Naive thymus-derived CD4-positive, alpha-beta T cell (primary cell): ENCODE data around the gene GDI2. TPM values are rescaled to one million over a fixed set of nuclear protein-coding genes. Genes with fewer than 3 reads are reported as not detected.
A peak's percentile ranks its signal among the peaks of the same experiment; 100 is the strongest.

Source experiments
- ATAC-seq: fragments of 150-1000 bp; cut with Tn5 transposase; 2 replicates; pipeline ENCODE4 v1.10.0; 2021; ENCODE audit warnings: mild to moderate bottlenecking, moderate library complexity
- CTCF ChIA-PET: fragments of 350-600 bp; sonication (Branson Sonifier 250); formaldehyde crosslinking; loops from one replicate; lab custom pipeline; 2021; ENCODE audit warnings: antibody characterized with exemption; lab: Charles Lee
- POLR2A ChIA-PET: fragments of 350-600 bp; sonication (Branson Sonifier 250); formaldehyde crosslinking; loops from one replicate; lab custom pipeline; 2021; ENCODE audit warnings: antibody characterized with exemption, inconsistent platforms; lab: Charles Lee
- DNase-seq, 9 donors: peaks; one replicate each; pipeline versions ENCODE4 v3.0.0 to v3.0.0-alpha.2; 2020 to 2022; ENCODE audit warnings: mixed read lengths in 1 of 9
- H3K27ac ChIP-seq: one replicate; pipeline ENCODE4 v1.7.0; 2013; ENCODE audit warnings: mild to moderate bottlenecking, low read depth, low read length, moderate library complexity
- H3K27me3 ChIP-seq, 2 donors: one replicate each; pipeline ENCODE4 v1.7.0; 2013; ENCODE audit warnings: low read length in 2 of 2, mild to moderate bottlenecking in 2 of 2, moderate library complexity in 2 of 2; ENCODE audit not compliant: control insufficient read depth in 2 of 2, insufficient read depth in 2 of 2
- H3K36me3 ChIP-seq, 3 experiments: 1 replicate in 2 of 3; 2 replicates in 1 of 3; pipeline ENCODE4 v1.7.0; 2013; ENCODE audit warnings: low read length in 3 of 3, mild to moderate bottlenecking in 3 of 3, moderate library complexity in 1 of 3; ENCODE audit not compliant: insufficient read depth in 3 of 3, control insufficient read depth in 2 of 3
- H3K4me1 ChIP-seq, 2 donors: one replicate each; pipeline ENCODE4 v1.7.0; 2013; ENCODE audit warnings: low read length in 2 of 2, mild to moderate bottlenecking in 2 of 2, moderate library complexity in 1 of 2; ENCODE audit not compliant: control insufficient read depth in 2 of 2, insufficient read depth in 2 of 2
- H3K4me3 ChIP-seq: 2 replicates; pipeline ENCODE4 v1.7.0; 2013; ENCODE audit warnings: mild to moderate bottlenecking, low read length
- H3K9me3 ChIP-seq, 3 experiments: 1 replicate in 2 of 3; 2 replicates in 1 of 3; pipeline ENCODE4 v1.7.0; 2013; ENCODE audit warnings: low read length in 3 of 3; ENCODE audit not compliant: control insufficient read depth in 2 of 3
- H3K27ac Mint-ChIP-seq, 9 donors: one replicate each; pipeline ENCODE4 v1.8.0; 2020 to 2022; ENCODE audit warnings: mixed read lengths in 9 of 9, mild to moderate bottlenecking in 8 of 9, moderate library complexity in 5 of 9, inconsistent platforms in 2 of 9
- H3K27me3 Mint-ChIP-seq, 5 donors: one replicate each; pipeline ENCODE4 v1.8.0; 2021 to 2022; ENCODE audit warnings: mixed read lengths in 5 of 5, mild to moderate bottlenecking in 1 of 5
- H3K36me3 Mint-ChIP-seq, 5 donors: one replicate each; pipeline ENCODE4 v1.8.0; 2020 to 2022; ENCODE audit warnings: mixed read lengths in 5 of 5, mild to moderate bottlenecking in 3 of 5, inconsistent platforms in 1 of 5
- H3K4me1 Mint-ChIP-seq, 7 donors: one replicate each; pipeline ENCODE4 v1.8.0; 2020 to 2022; ENCODE audit warnings: mixed read lengths in 7 of 7, mild to moderate bottlenecking in 3 of 7, inconsistent platforms in 1 of 7
- H3K4me3 Mint-ChIP-seq, 10 donors: one replicate each; pipeline ENCODE4 v1.8.0; 2020 to 2022; ENCODE audit warnings: mild to moderate bottlenecking in 10 of 10, mixed read lengths in 10 of 10, moderate library complexity in 6 of 10, inconsistent platforms in 2 of 10
- H3K9me3 Mint-ChIP-seq, 11 donors: one replicate each; pipeline ENCODE4 v1.8.0; 2020 to 2022; ENCODE audit warnings: mixed read lengths in 11 of 11, mild to moderate bottlenecking in 4 of 11, inconsistent platforms in 1 of 11, moderate library complexity in 1 of 11
- intact Hi-C, 2 donors: fragments of 100-400 bp; cut with micrococcal nuclease; formaldehyde crosslinking; loops; one replicate each; pipeline ENCODE4 v1.15.1; 2023
- polyA plus RNA-seq, 2 donors: library from polyadenylated mRNA; unstranded; fragments of 300-500 nt; fragmentation: Illumina TruSeq; gene quantifications; one replicate each; pipeline ENCODE4 v1.2.3, GENCODE V29; 2021
- total RNA-seq, 6 experiments: library from RNA in 5 of 6; stranded (reverse) in 5 of 6; gene quantifications; 1 replicate in 5 of 6; 2 replicates in 1 of 6; pipeline ENCODE4 v1.2.3 and lab custom pipeline; 2021 to 2026

The GDI2 gene
- total and polyA plus RNA-seq, 7 experiments from 2014 or later: 85.3 to 236 (median 130) TPM

DNA sequence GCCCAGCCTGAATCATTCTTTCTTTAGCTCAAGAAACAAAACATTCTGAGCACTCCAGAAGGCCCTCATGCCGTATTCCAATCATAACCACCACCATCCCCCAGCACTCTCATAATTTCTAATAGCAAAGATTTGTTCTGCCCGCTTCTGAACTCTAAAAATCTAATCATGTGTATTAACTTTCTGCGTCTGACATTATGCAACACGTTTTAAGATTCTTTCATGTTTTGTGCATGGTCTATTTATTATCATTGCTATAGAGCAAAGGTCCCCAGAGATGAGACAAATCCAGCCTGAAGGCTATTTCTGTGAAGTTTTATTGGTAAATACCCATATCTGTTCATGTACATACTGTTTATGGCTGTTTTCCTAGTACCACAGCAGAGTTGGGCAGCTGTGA, 8.8 kb downstream of the GDI2 start:
- H3K9me3 Mint-ChIP-seq: no peaks in the 10 kb centered on the region
- H3K4me3 ChIP-seq: no peak overlapping the region
- H3K36me3 ChIP-seq: peaks cover 0 to 23% (median 0%) of the 10 kb centered on the region in 3 experiments
- H3K4me3 Mint-ChIP-seq: peak overlapping the region in 2 of 10 donors; percentile 1 to 11
- H3K27ac ChIP-seq: no peak overlapping the region
- peaks cover 0 to 34% (median 17%) of the 10 kb centered on the region in 5 donors for H3K36me3 Mint-ChIP-seq
- H3K4me1 Mint-ChIP-seq: peaks cover 28 to 64% (median 60%) of the 10 kb centered on the region in 7 donors
- ChIA-PET CTCF (no interaction called here), POLR2A (interaction anchor here (1.3 to 2.9 kb wide), 2 partner anchors 9 kb away, joined by 3 to 14 read pairs; partner anchors contain the start of gene GDI2)
- H3K4me1 ChIP-seq: peaks cover 15 to 18% of the 10 kb centered on the region in 2 donors
- ATAC-seq (no peak), DNase-seq (no peak)
- H3K27ac Mint-ChIP-seq: peak overlapping the region in 5 of 9 donors; percentile 0 to 65 (median 14)
- intact Hi-C loops: no loop called here
- no peaks in the 10 kb centered on the region for H3K27me3 ChIP-seq
- H3K9me3 ChIP-seq: no peaks in the 10 kb centered on the region
- H3K27me3 Mint-ChIP-seq: no peaks in the 10 kb centered on the region

DNA sequence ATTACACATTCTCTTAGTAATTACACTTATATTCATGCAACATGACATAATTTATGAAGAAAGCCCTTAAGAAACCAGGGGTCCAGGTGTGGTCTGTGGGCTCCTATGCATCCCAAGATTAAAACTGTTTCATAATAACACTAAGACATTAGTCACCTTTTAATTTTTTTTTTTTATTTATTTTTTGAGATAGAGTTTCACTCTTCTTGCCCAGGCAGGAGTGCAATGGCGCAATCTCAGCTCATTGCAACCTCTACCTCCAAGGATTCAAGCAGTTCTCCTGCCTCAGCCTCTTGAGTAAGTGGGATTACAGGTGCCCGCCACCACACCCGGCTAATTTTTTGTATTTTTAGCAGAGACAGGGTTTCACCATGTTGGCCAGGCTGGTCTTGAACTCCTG, 12.5 kb downstream of the GDI2 start:
- intact Hi-C loops: no loop called here
- Mint-ChIP-seq H3K36me3 (peaks cover 5 to 29% (median 23%) of the 10 kb centered on the region in 5 donors), H3K9me3 (no peaks in the 10 kb centered on the region), H3K4me3 (no peak overlapping the region), H3K27me3 (no peaks in the 10 kb centered on the region), H3K4me1 (peaks cover 9 to 34% (median 25%) of the 10 kb centered on the region in 7 donors), H3K27ac (peak overlapping the region in 1 of 9 donors; percentile 67)
- Histone ChIP-seq H3K4me1 (peaks cover 0 to 7% of the 10 kb centered on the region in 2 donors), H3K9me3 (no peaks in the 10 kb centered on the region), H3K27ac (no peak overlapping the region), H3K36me3 (peaks cover 5 to 47% (median 21%) of the 10 kb centered on the region in 3 experiments), H3K27me3 (no peaks in the 10 kb centered on the region), H3K4me3 (no peak overlapping the region)
- CTCF ChIA-PET: interaction anchor here (0.8 kb wide), 1 partner anchor 10 kb away, joined by 3 read pairs; no protein-coding TSS in a partner anchor
- DNase-seq (no peak), ATAC-seq (no peak)
- POLR2A ChIA-PET: no interaction called here

DNA sequence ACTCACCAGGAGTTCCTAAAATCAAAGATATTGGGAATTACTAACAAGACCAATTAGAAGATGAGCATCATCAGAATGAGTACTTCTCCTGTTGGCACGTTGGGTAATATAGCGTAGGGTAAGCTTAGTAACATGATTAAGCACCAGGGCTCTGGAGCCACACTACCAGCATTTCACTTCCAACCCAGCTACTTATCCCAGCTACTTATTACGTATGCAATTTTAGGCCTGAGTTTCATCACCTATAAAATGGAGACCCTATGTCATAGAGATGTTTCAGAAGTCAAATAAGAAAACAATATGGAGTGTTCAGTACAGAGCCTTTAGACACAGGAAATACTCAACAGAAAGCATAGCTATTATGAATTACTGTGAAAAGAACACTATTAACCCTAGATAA, 19.0 kb downstream of the GDI2 start:
- Histone ChIP-seq H3K4me3 (no peak overlapping the region), H3K27me3 (no peaks in the 10 kb centered on the region), H3K4me1 (no peaks in the 10 kb centered on the region), H3K9me3 (no peaks in the 10 kb centered on the region), H3K36me3 (peaks cover 13 to 80% (median 47%) of the 10 kb centered on the region in 3 experiments), H3K27ac (no peak overlapping the region)
- Mint-ChIP-seq H3K4me1 (peaks cover under 1 to 29% (median 6%) of the 10 kb centered on the region in 7 donors), H3K27ac (peak overlapping the region in 6 of 9 donors; percentile 12 to 59 (median 21)), H3K36me3 (peaks cover 5 to 47% (median 32%) of the 10 kb centered on the region in 5 donors), H3K4me3 (no peak overlapping the region), H3K9me3 (no peaks in the 10 kb centered on the region), H3K27me3 (no peaks in the 10 kb centered on the region)
- ChIA-PET CTCF (interaction anchor here (0.6 kb wide), 1 partner anchor 84 kb away, joined by 3 read pairs; no protein-coding TSS in a partner anchor), POLR2A (interaction anchor here (0.6 to 1.5 kb wide), 3 partner anchors 11 to 140 kb away, joined by 3 to 7 read pairs (median 3); partner anchors contain the start of gene GDI2)
- ATAC-seq (no peak), DNase-seq (no peak)
- intact Hi-C loops: loop anchor here in 1 of 2 donors (2.0 to 5.0 kb wide), 2 partner anchors 17 to 37 kb away; no protein-coding TSS in a partner anchor

DNA sequence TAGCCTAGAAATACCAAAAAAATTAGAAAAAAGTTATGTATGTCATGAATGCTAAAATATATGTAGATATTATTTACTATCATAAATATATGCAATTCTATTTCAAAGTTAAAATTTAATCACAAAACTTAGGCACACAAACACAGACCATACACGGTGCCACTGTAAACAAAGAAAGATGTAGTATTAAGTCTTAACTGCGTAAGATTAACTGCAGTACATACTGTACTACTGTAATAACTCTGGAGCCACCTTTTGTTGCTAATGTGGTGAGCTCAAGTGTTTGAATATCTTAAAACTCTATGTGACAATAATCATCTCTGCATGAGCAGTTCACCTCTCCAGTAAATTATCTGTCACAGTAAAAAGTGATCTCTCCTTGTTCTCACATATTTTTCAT, 23.6 kb downstream of the GDI2 start:
- H3K27ac Mint-ChIP-seq: peak overlapping the region in 6 of 9 donors; percentile 39 to 86 (median 67)
- H3K27me3 Mint-ChIP-seq: no peaks in the 10 kb centered on the region
- DNase-seq: no peak
- CTCF ChIA-PET: no interaction called here
- intact Hi-C loops: loop anchor here in 1 of 2 donors (2.0 to 5.0 kb wide), 2 partner anchors 15 to 32 kb away; no protein-coding TSS in a partner anchor
- H3K27me3 ChIP-seq: no peaks in the 10 kb centered on the region
- H3K9me3 ChIP-seq: no peaks in the 10 kb centered on the region
- H3K4me1 Mint-ChIP-seq: peaks cover 4 to 39% (median 24%) of the 10 kb centered on the region in 7 donors
- H3K36me3 Mint-ChIP-seq: peaks cover 21 to 70% (median 44%) of the 10 kb centered on the region in 5 donors
- no peak for ATAC-seq
- no peak overlapping the region for H3K4me3 ChIP-seq
- H3K36me3 ChIP-seq: peaks cover 11 to 72% (median 30%) of the 10 kb centered on the region in 3 experiments
- H3K4me1 ChIP-seq: no peaks in the 10 kb centered on the region
- peaks cover 0 to 5% (median 2%) of the 10 kb centered on the region in 11 donors for H3K9me3 Mint-ChIP-seq
- H3K4me3 Mint-ChIP-seq: peak overlapping the region in 2 of 10 donors; percentile 32 to 60
- no peak overlapping the region for H3K27ac ChIP-seq
- POLR2A ChIA-PET: interaction anchor here (1.0 kb wide), 1 partner anchor 21 kb away, joined by 3 read pairs; no protein-coding TSS in a partner anchor

DNA sequence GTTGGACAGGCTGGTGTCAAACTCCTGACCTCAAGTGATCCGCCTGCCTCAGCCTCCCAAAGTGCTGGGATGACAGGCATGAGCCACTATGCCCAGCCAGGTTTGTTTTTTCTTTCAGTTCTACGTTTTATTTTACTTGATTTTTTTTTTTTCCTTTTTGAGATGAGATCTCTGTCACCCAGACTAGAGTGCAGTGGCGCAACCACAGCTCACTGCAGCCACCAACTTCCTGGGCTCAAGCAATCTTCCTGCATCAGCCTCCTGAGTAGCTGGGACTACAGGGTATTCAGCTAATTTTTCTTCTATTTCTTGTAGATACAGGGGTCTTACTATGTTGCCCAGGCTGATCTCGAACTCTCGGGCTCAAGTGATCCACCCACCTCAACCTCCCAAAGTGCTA, 24.3 kb downstream of the GDI2 start:
- Histone ChIP-seq H3K36me3 (peaks cover 13 to 73% (median 35%) of the 10 kb centered on the region in 3 experiments), H3K4me3 (no peak overlapping the region), H3K9me3 (no peaks in the 10 kb centered on the region), H3K27ac (peak overlapping the region; percentile 52), H3K4me1 (no peaks in the 10 kb centered on the region), H3K27me3 (no peaks in the 10 kb centered on the region)
- ChIA-PET CTCF (interaction anchor here (0.7 kb wide), 1 partner anchor 82 kb away, joined by 3 read pairs; no protein-coding TSS in a partner anchor), POLR2A (interaction anchor here (0.6 to 1.2 kb wide), 4 partner anchors 25 to 267 kb away, joined by 3 to 5 read pairs (median 4); no protein-coding TSS in a partner anchor)
- ATAC-seq (peak; percentile 38), DNase-seq (peak in 3 of 9 donors; percentile 7 to 32 (median 23))
- Mint-ChIP-seq H3K4me3 (peak overlapping the region in 5 of 10 donors; percentile 20 to 55 (median 54)), H3K27me3 (no peaks in the 10 kb centered on the region), H3K36me3 (peaks cover 27 to 73% (median 50%) of the 10 kb centered on the region in 5 donors), H3K9me3 (peaks cover 0 to 12% (median 8%) of the 10 kb centered on the region in 11 donors), H3K4me1 (peaks cover 4 to 35% (median 24%) of the 10 kb centered on the region in 7 donors), H3K27ac (peak overlapping the region in 8 of 9 donors; percentile 22 to 88 (median 76))
- intact Hi-C loops: loop anchor here in 1 of 2 donors (2.0 kb wide), 1 partner anchor 14 kb away; no protein-coding TSS in a partner anchor

DNA sequence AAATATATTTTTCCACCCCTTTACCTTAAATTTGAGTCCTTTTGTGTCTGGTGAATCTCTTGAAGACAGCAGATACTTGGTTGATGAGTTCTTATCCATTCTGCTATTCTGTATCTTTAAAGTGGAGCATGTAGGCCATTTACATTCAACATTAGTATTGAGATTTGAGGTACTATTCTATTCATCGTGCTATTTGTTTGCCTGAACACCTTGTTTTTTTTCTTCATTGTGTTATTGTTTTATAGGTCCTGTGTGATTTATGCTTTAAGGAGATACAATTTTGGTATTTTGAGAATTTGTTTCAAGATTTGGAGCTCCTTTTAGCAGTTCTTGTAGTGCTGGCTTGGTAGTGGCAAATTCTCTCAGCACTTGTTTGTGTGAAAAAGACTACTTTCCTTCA, 29.9 kb downstream of the GDI2 start:
- H3K4me3 Mint-ChIP-seq: no peak overlapping the region
- intact Hi-C loops: no loop called here
- no peaks in the 10 kb centered on the region for H3K27me3 ChIP-seq
- DNase-seq: no peak
- H3K36me3 ChIP-seq: peaks cover 13 to 50% (median 19%) of the 10 kb centered on the region in 3 experiments
- no peak overlapping the region for H3K27ac ChIP-seq
- H3K27me3 Mint-ChIP-seq: no peaks in the 10 kb centered on the region
- H3K27ac Mint-ChIP-seq: peak overlapping the region in 5 of 9 donors; percentile 6 to 61 (median 30)
- peaks cover 39 to 72% (median 61%) of the 10 kb centered on the region in 5 donors for H3K36me3 Mint-ChIP-seq
- no peak overlapping the region for H3K4me3 ChIP-seq
- peaks cover 15 to 40% (median 36%) of the 10 kb centered on the region in 7 donors for H3K4me1 Mint-ChIP-seq
- ATAC-seq: no peak
- peaks cover 0 to 4% (median 0%) of the 10 kb centered on the region in 3 experiments for H3K9me3 ChIP-seq
- H3K4me1 ChIP-seq: peaks cover 0 to 5% of the 10 kb centered on the region in 2 donors
- CTCF ChIA-PET: no interaction called here
- peaks cover 0 to 31% (median 17%) of the 10 kb centered on the region in 11 donors for H3K9me3 Mint-ChIP-seq
- POLR2A ChIA-PET: interaction anchor here (0.7 kb wide), 1 partner anchor 67 kb away, joined by 3 read pairs; no protein-coding TSS in a partner anchor
